GM12878 (cell line): ENCODE data around the gene NFYC. TPM values are rescaled to one million over a fixed set of nuclear protein-coding genes. Genes with fewer than 3 reads are reported as not detected.

ENCODE experiments used
- BCL3 ChIP-seq: IDR thresholded peaks from 2 replicates; pipeline ENCODE4 v1.6.1; 2011; ENCODE audit warnings: borderline replicate concordance, low read depth, mild to moderate bottlenecking, moderate library complexity, low read length; ENCODE audit not compliant: insufficient read depth, poor library complexity, severe bottlenecking
- ETV6 ChIP-seq, 2 experiments: fragments of 450-650 bp in 1 of 2; IDR thresholded peaks in 1 of 2; conservative IDR thresholded peaks in 1 of 2; 2 replicates each; pipeline ENCODE4 v1.6.1; 2014; ENCODE audit warnings: antibody characterized with exemption in 1 of 2, borderline replicate concordance in 1 of 2, low read depth in 1 of 2, mild to moderate bottlenecking in 1 of 2, moderate library complexity in 1 of 2
- HDGF ChIP-seq: fragments of 450-650 bp; IDR thresholded peaks from 2 replicates; pipeline ENCODE4 v1.6.1; 2016; ENCODE audit warnings: antibody characterized with exemption
- MEF2A ChIP-seq: IDR thresholded peaks from 2 replicates; pipeline ENCODE4 v1.6.1; 2011; ENCODE audit warnings: low read depth, mild to moderate bottlenecking, low read length, moderate library complexity; ENCODE audit not compliant: insufficient read depth
- MXI1 ChIP-seq: fragments of 150-350 bp; IDR thresholded peaks from 2 replicates; pipeline ENCODE4 v1.6.1; 2011; ENCODE audit warnings: low read depth, mild to moderate bottlenecking, inconsistent platforms, low read length, improper control_type of control experiment
- NFXL1 ChIP-seq: fragments of 450-650 bp; IDR thresholded peaks from 2 replicates; pipeline ENCODE4 v1.6.1; 2017; ENCODE audit warnings: antibody characterized with exemption, mild to moderate bottlenecking, borderline replicate concordance
- NFYA ChIP-seq: IDR thresholded peaks from 2 replicates; pipeline ENCODE4 v1.6.1; 2011; ENCODE audit warnings: low read depth, mild to moderate bottlenecking, low read length, improper control_type of control experiment, borderline replicate concordance
- POLR2A ChIP-seq: IDR thresholded peaks from 2 replicates; pipeline ENCODE4 v1.6.1; 2011; ENCODE audit warnings: low read depth, mild to moderate bottlenecking, low read length
- POU2F2 ChIP-seq: IDR thresholded peaks from 3 replicates; pipeline ENCODE4 v1.6.1; 2011; ENCODE audit warnings: low read depth, mild to moderate bottlenecking, low read length, borderline replicate concordance
- PRDM15 ChIP-seq: fragments of 450-650 bp; formaldehyde crosslinking; IDR thresholded peaks from 2 replicates; pipeline ENCODE4 v1.4.0; 2020; ENCODE audit warnings: mild to moderate bottlenecking, moderate library complexity
- RAD21 ChIP-seq: IDR thresholded peaks from 2 replicates; pipeline ENCODE4 v1.6.1; 2011; ENCODE audit warnings: mild to moderate bottlenecking, low read depth, low read length, moderate library complexity; ENCODE audit not compliant: insufficient read depth
- SP1 ChIP-seq: IDR thresholded peaks from one replicate; pipeline ENCODE4 v1.6.1; 2011; ENCODE audit warnings: low read depth, low read length
- TCF7 ChIP-seq: IDR thresholded peaks from 2 replicates; pipeline ENCODE4 v1.6.1; 2014; ENCODE audit warnings: antibody characterized with exemption, borderline replicate concordance
- polyA plus RNA-seq, 11 experiments: library from polyadenylated mRNA; depleted of rRNA in 4 of 11; unstranded in 6 of 11; stranded (reverse) in 5 of 11; fragments of >200 nt; fragmentation: Nextera tagmentation in 4 of 11; fragmentation: Illumina TruSeq in 1 of 11; extraction: Ambion mirVana in 4 of 11; extraction: Trizol in 1 of 11; gene quantifications; 1 replicate in 1 of 11; 2 replicates in 10 of 11; pipeline versions ENCODE4 v1.2.1 to v1.2.3, GENCODE V29; 2011 to 2016; ENCODE audit warnings: inconsistent platforms in 2 of 11, missing spikeins in 2 of 11, low read depth in 1 of 11
- total RNA-seq, 4 experiments: library from RNA; depleted of rRNA in 3 of 4; stranded (reverse); fragments of >200 nt in 3 of 4; fragmentation: Illumina TruSeq in 1 of 4; extraction: Trizol in 1 of 4; gene quantifications; 2 replicates each; pipeline versions ENCODE4 v1.2.1 to v1.2.3, GENCODE V29; 2013 to 2021
- TF ChIP-seq, protein P1 (sequence below): fragments of 450-650 bp; IDR thresholded peaks from 2 replicates; pipeline ENCODE4 v1.6.1; 2017; ENCODE audit warnings: mild to moderate bottlenecking, moderate library complexity
- TF ChIP-seq, protein P2 (sequence below): IDR thresholded peaks from 2 replicates; pipeline ENCODE4 v1.6.1; 2011; ENCODE audit warnings: low read depth, low read length, improper control_type of control experiment, borderline replicate concordance

Gene NFYC
- total and polyA plus RNA-seq, 10 of the 15 experiments (the other 5 are each of a cell fraction or from before 2014, with no cell fraction given): 4.3 to 84.2 (median 58.3) TPM

- TF ChIP-seq, protein P1, sequence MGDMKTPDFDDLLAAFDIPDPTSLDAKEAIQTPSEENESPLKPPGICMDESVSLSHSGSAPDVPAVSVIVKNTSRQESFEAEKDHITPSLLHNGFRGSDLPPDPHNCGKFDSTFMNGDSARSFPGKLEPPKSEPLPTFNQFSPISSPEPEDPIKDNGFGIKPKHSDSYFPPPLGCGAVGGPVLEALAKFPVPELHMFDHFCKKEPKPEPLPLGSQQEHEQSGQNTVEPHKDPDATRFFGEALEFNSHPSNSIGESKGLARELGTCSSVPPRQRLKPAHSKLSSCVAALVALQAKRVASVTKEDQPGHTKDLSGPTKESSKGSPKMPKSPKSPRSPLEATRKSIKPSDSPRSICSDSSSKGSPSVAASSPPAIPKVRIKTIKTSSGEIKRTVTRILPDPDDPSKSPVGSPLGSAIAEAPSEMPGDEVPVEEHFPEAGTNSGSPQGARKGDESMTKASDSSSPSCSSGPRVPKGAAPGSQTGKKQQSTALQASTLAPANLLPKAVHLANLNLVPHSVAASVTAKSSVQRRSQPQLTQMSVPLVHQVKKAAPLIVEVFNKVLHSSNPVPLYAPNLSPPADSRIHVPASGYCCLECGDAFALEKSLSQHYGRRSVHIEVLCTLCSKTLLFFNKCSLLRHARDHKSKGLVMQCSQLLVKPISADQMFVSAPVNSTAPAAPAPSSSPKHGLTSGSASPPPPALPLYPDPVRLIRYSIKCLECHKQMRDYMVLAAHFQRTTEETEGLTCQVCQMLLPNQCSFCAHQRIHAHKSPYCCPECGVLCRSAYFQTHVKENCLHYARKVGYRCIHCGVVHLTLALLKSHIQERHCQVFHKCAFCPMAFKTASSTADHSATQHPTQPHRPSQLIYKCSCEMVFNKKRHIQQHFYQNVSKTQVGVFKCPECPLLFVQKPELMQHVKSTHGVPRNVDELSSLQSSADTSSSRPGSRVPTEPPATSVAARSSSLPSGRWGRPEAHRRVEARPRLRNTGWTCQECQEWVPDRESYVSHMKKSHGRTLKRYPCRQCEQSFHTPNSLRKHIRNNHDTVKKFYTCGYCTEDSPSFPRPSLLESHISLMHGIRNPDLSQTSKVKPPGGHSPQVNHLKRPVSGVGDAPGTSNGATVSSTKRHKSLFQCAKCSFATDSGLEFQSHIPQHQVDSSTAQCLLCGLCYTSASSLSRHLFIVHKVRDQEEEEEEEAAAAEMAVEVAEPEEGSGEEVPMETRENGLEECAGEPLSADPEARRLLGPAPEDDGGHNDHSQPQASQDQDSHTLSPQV: no peak
- TF ChIP-seq BCL3 (no peak), NFXL1 (no peak), TCF7 (no peak), MXI1 (no peak), PRDM15 (CRISPR knock-in tag) (no peak), NFYA (no peak), ETV6 (conservative IDR thresholded peaks at IDR 0.05 in 1 of 2, IDR thresholded peaks at IDR 0.05 in 1 of 2; ENCODE audit: borderline replicate concordance in 1 of 2, low read depth in 1 of 2) (no peak), HDGF (no peak), POU2F2 (no peak), POLR2A (no peak), RAD21 (no peak), SP1 (no peak), MEF2A (no peak)
- TF ChIP-seq, protein P2, sequence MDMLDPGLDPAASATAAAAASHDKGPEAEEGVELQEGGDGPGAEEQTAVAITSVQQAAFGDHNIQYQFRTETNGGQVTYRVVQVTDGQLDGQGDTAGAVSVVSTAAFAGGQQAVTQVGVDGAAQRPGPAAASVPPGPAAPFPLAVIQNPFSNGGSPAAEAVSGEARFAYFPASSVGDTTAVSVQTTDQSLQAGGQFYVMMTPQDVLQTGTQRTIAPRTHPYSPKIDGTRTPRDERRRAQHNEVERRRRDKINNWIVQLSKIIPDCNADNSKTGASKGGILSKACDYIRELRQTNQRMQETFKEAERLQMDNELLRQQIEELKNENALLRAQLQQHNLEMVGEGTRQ: no peak
Measured at GRCh38 chr1:40755067-40755466, 63.6 kb downstream of the NFYC start (continued).
